Cardiac muscle cell (in vitro differentiated cells and primary cell): ENCODE data around the gene MGAT5B. TPM values are rescaled to one million over a fixed set of nuclear protein-coding genes. Genes with fewer than 3 reads are reported as not detected.

Experiments used
- DNase-seq, 2 donors: peaks; one replicate each; pipeline versions ENCODE4 v3.0.0 to v3.0.0-alpha.2; 2010 to 2017; ENCODE audit warnings: low read depth in 1 of 2, low spot score in 1 of 2
- H3K27ac ChIP-seq: fragments of 200-600 bp; sonication (generic); 2 replicates; pipeline ENCODE4 v1.5.1; 2016
- H3K27me3 ChIP-seq: fragments of 200-600 bp; sonication (generic); 2 replicates; pipeline ENCODE4 v1.6.0; 2016; ENCODE audit warnings: control low read depth
- H3K36me3 ChIP-seq: fragments of 200-600 bp; sonication (generic); 2 replicates; pipeline ENCODE4 v1.5.1; 2016; ENCODE audit warnings: control low read depth
- H3K4me1 ChIP-seq: fragments of 200-600 bp; sonication (generic); 2 replicates; pipeline ENCODE4 v1.8.1; 2017; ENCODE audit warnings: low read depth, mild to moderate bottlenecking, mixed run types
- H3K4me3 ChIP-seq: fragments of 200-600 bp; sonication (generic); 2 replicates; pipeline ENCODE4 v1.5.1; 2016; ENCODE audit warnings: mild to moderate bottlenecking
- H3K9me3 ChIP-seq: fragments of 200-600 bp; sonication (generic); 2 replicates; pipeline ENCODE4 v1.5.1; 2017; ENCODE audit warnings: low read depth, mild to moderate bottlenecking, control low read depth
- polyA plus RNA-seq: library from polyadenylated mRNA; unstranded; fragments of >200 nt; fragmentation: Nextera tagmentation; extraction: Ambion mirVana; gene quantifications from 2 replicates; pipeline ENCODE4 v1.2.1, GENCODE V29; 2016
- total RNA-seq: library from RNA; depleted of rRNA; stranded (reverse); fragments of >200 nt; gene quantifications from 2 replicates; pipeline ENCODE4 v1.2.3, GENCODE V29; 2016
- TF ChIP-seq, protein P1 (sequence below): IDR thresholded peaks from 2 replicates; pipeline ENCODE4 v1.5.1; 2012; ENCODE audit warnings: low read depth, mild to moderate bottlenecking, low read length

The MGAT5B gene
- total and polyA plus RNA-seq, 2 experiments from 2014 or later, result 0.48 to 0.86 TPM

DNA sequence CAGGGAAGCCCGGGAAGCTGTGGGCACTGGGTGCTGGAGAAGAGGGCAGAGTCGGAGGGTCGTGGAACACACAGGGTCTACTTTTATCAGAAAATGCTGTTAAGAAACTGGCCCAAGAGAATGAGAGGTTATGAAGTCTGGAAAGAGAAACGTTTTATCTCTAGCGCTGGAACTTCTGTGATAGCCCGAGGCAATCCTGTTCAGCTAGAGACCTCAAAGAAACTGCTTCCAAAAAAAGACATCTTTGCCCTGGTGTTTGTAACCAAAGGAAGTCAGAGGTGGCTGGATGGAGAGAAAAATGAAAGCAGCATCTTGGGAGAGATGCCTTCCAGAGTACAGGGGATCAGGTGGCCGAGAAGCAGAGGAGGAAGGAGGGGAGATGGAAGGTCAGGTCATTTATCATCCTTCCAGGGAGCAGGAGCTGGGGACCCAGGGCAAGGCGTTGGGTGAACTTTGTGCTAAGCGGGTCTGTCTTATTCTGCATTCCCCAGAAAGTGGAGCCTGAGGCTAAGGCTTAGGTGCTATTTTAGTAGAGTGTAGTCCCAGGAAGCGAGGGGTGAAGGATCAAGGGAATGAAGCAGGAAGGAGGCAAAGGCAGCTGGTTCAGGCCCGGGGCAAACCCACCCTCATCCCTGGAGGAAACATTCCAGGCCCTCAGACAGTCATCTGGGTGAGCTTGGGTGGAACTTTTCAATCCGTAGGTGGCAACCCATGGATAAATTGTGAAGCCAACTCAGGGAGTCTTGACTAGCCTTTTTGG lies 66.5 kb downstream of the MGAT5B start:
- TF ChIP-seq, protein P1, sequence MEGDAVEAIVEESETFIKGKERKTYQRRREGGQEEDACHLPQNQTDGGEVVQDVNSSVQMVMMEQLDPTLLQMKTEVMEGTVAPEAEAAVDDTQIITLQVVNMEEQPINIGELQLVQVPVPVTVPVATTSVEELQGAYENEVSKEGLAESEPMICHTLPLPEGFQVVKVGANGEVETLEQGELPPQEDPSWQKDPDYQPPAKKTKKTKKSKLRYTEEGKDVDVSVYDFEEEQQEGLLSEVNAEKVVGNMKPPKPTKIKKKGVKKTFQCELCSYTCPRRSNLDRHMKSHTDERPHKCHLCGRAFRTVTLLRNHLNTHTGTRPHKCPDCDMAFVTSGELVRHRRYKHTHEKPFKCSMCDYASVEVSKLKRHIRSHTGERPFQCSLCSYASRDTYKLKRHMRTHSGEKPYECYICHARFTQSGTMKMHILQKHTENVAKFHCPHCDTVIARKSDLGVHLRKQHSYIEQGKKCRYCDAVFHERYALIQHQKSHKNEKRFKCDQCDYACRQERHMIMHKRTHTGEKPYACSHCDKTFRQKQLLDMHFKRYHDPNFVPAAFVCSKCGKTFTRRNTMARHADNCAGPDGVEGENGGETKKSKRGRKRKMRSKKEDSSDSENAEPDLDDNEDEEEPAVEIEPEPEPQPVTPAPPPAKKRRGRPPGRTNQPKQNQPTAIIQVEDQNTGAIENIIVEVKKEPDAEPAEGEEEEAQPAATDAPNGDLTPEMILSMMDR, result no peak
- Histone ChIP-seq H3K27ac (no peak overlapping the region), H3K36me3 (no peaks in the 10 kb centered on the region), H3K4me1 (peaks cover 6% of the 10 kb centered on the region), H3K4me3 (no peak overlapping the region), H3K9me3 (no peaks in the 10 kb centered on the region), H3K27me3 (no peaks in the 10 kb centered on the region)
- DNase-seq, result no peak

DNA sequence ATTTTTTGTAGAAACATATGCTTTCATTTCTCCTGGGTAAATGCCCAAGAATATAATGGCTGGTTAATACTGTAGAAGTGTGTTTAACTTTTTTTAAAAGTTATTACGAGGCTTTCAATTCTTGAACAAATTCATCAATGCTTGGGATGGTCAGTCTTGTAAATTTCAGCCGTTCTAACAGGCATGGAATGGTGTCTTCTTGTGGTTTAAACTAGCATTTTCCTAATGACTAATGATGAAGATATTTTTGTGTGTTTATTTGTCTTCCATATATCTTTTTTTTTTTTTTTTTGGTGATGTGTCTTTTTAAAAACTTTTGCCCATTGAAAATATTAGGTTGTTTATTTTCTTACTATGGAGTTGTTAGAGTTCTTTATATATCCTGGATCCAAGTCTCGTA lies 67.1 kb downstream of the MGAT5B start:
- Histone ChIP-seq H3K4me3 (no peak overlapping the region), H3K36me3 (no peaks in the 10 kb centered on the region), H3K4me1 (peaks cover 6% of the 10 kb centered on the region), H3K27me3 (no peaks in the 10 kb centered on the region), H3K9me3 (no peaks in the 10 kb centered on the region), H3K27ac (no peak overlapping the region)
- peak in 1 of 2 donors; percentile 6 for DNase-seq
- TF ChIP-seq, protein P1, result no peak

DNA sequence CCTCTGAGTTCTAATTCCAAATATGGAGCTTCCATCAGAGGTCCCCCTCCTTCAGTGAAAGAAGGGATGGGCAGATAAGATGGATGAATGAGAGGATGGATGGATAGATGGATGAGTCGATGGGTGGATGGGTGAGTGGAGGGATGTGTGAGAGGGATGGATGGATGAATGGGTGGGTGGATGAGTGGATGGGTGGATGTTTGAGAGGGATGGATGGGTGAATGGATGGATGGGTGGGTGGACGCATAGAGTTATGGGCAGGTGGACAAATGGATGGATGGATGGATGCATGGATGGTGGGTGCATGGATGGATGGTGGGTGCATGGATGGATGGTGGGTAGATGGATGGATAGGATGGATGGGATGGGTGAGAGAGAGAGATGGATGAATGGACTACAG lies 69.0 kb downstream of the MGAT5B start:
- no peaks in the 10 kb centered on the region for H3K36me3 ChIP-seq
- H3K9me3 ChIP-seq, result no peaks in the 10 kb centered on the region
- H3K27me3 ChIP-seq, result no peaks in the 10 kb centered on the region
- no peak overlapping the region for H3K4me3 ChIP-seq
- TF ChIP-seq, protein P1, result no peak
- peaks cover 6% of the 10 kb centered on the region for H3K4me1 ChIP-seq
- DNase-seq, result no peak
- no peak overlapping the region for H3K27ac ChIP-seq

DNA sequence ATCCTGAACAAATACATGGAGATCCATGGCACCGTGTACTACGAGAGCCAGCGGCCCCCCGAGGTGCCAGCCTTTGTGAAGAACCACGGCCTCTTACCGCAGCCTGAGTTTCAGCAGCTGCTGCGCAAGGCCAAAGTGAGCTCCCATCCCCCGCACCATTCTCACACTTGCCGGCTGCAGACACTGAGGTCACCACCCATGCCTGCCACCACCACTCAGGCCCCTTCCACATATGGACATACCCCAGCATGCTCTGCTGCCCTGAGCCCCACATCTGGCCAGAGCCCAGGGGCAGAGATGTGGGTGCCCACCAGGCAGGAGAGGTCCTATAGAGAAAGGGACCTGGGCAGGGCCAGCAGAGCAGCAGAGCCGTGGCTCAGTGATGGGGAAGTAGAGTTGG lies 69.8 kb downstream of the MGAT5B start:
- TF ChIP-seq, protein P1, result no peak
- Histone ChIP-seq H3K9me3 (no peaks in the 10 kb centered on the region), H3K27ac (no peak overlapping the region), H3K4me1 (peaks cover 6% of the 10 kb centered on the region), H3K27me3 (no peaks in the 10 kb centered on the region), H3K4me3 (no peak overlapping the region), H3K36me3 (no peaks in the 10 kb centered on the region)
- no peak for DNase-seq

DNA sequence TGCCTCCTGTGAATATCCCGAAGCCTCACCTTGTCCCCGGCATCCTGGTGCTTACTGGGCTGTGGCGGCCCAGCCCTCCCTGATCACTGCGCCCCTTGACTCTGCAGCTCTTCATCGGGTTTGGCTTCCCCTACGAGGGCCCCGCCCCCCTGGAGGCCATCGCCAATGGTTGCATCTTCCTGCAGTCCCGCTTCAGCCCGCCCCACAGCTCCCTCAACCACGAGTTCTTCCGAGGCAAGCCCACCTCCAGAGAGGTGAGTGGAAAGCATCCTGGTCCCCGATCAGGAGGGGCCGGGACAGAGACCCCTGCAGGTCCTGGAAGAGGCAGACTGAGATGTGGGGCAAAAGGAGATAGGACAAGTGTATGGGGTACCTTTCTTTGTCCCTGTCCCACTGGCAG lies 72.1 kb downstream of the MGAT5B start:
- H3K4me3 ChIP-seq, result no peak overlapping the region
- DNase-seq, result no peak
- TF ChIP-seq, protein P1, result no peak
- no peaks in the 10 kb centered on the region for H3K36me3 ChIP-seq
- no peaks in the 10 kb centered on the region for H3K27me3 ChIP-seq
- H3K4me1 ChIP-seq, result no peaks in the 10 kb centered on the region
- no peak overlapping the region for H3K27ac ChIP-seq
- H3K9me3 ChIP-seq, result no peaks in the 10 kb centered on the region
